A673 (cell line): Measurements from ENCODE around the gene RAD51C. TPM values are rescaled to one million over a fixed set of nuclear protein-coding genes. Genes with fewer than 3 reads are reported as not detected.
A peak's percentile ranks its signal among the peaks of the same experiment; 100 is the strongest.

ENCODE experiments used
- BruUV-seq: library from RNA; stranded (reverse); fragments of 400-500 nt; replicated peaks from 2 replicates; lab custom pipeline; 2021; lab: Mats Ljungman, UMichigan
- CTCF ChIA-PET: fragments of 300-600 bp; sonication (Branson Sonifier 250); formaldehyde crosslinking; loops from one replicate; lab custom pipeline; 2022; ENCODE audit warnings: antibody characterized with exemption; lab: Charles Lee
- POLR2A ChIA-PET: fragments of 300-600 bp; sonication (Branson Sonifier 250); formaldehyde crosslinking; loops from one replicate; lab custom pipeline; 2022; ENCODE audit warnings: antibody characterized with exemption; ENCODE audit not compliant: low non-redundant PET; lab: Charles Lee
- DNase-seq: peaks from one replicate; pipeline ENCODE4 v3.0.0-alpha.2; 2015; ENCODE audit warnings: low spot score
- H3K27ac ChIP-seq: fragments of 200-600 bp; sonication (generic); 2 replicates; pipeline ENCODE4 v1.5.1; 2016; ENCODE audit warnings: mixed run types, low read depth, mild to moderate bottlenecking, mixed read lengths, antibody characterized with exemption, low read length; ENCODE audit not compliant: poor library complexity, severe bottlenecking
- H3K27me3 ChIP-seq: fragments of 200-600 bp; sonication (generic); replicated peaks from 2 replicates; pipeline ENCODE4 v1.6.1; 2017; ENCODE audit warnings: mixed run types, low read depth, mild to moderate bottlenecking, mixed read lengths, antibody characterized with exemption, low read length; ENCODE audit not compliant: insufficient read depth, poor library complexity
- H3K36me3 ChIP-seq: fragments of 200-600 bp; sonication (generic); 2 replicates; pipeline ENCODE4 v1.6.1; 2016; ENCODE audit warnings: mixed run types, mild to moderate bottlenecking, mixed read lengths, antibody characterized with exemption, low read length; ENCODE audit not compliant: insufficient read depth, poor library complexity, severe bottlenecking
- H3K4me1 ChIP-seq: fragments of 200-600 bp; sonication (generic); 2 replicates; pipeline ENCODE4 v1.6.1; 2017; ENCODE audit warnings: mixed run types, mild to moderate bottlenecking, mixed read lengths, antibody characterized with exemption, low read length; ENCODE audit not compliant: insufficient read depth, poor library complexity, severe bottlenecking
- H3K4me3 ChIP-seq: fragments of 200-600 bp; sonication (generic); 2 replicates; pipeline ENCODE4 v1.5.1; 2016; ENCODE audit warnings: low read depth, mixed run types, mild to moderate bottlenecking, mixed read lengths, low read length; ENCODE audit not compliant: poor library complexity, severe bottlenecking
- H3K9me3 ChIP-seq: fragments of 200-600 bp; sonication (generic); 2 replicates; pipeline ENCODE4 v1.6.1; 2016; ENCODE audit warnings: mixed run types, low read depth, mild to moderate bottlenecking, mixed read lengths, antibody characterized with exemption, low read length; ENCODE audit not compliant: poor library complexity, severe bottlenecking
- CTCF ChIP-seq: fragments of 300-800, 200-600 bp; sonication (generic); conservative IDR thresholded peaks from 2 replicates; pipeline ENCODE4 v1.5.1; 2017; ENCODE audit warnings: low read depth, mild to moderate bottlenecking, antibody characterized with exemption, low read length, moderate library complexity, mixed read lengths
- EZH2 ChIP-seq: fragments of 200-600 bp; sonication (generic); IDR thresholded peaks from 2 replicates; pipeline ENCODE4 v1.6.1; 2017; ENCODE audit warnings: borderline replicate concordance, low read depth, mild to moderate bottlenecking, mixed read lengths, antibody characterized with exemption, low read length; ENCODE audit not compliant: poor library complexity, severe bottlenecking
- intact Hi-C: fragments of 100-400 bp; cut with micrococcal nuclease; formaldehyde crosslinking; loops from one replicate; pipeline ENCODE4 v1.10.0; 2022; ENCODE audit not compliant: unreplicated experiment
- total RNA-seq: library from RNA; stranded (reverse); gene quantifications from 2 replicates; pipeline ENCODE4 v1.2.3, GENCODE V29; 2021

RAD51C gene
- total RNA-seq, 1 experiment from 2014 or later = 80.4 TPM

GRCh38 chr17:58706351-58707140, 14.1 kb downstream of the RAD51C start:
- DNase-seq = no peak
- no peaks in the 10 kb centered on the region for H3K9me3 ChIP-seq
- intact Hi-C loops = no loop called here
- ChIA-PET CTCF (no interaction called here), POLR2A (no interaction called here)
- TF ChIP-seq EZH2 (no peak), CTCF (no peak)
- peaks cover 7% of the 10 kb centered on the region for H3K36me3 ChIP-seq
- no peak overlapping the region for H3K27ac ChIP-seq
- no peaks in the 10 kb centered on the region for H3K27me3 ChIP-seq
- H3K4me1 ChIP-seq = no peaks in the 10 kb centered on the region
- H3K4me3 ChIP-seq = no peak overlapping the region
- BruUV-seq = no TSS peak

- Histone ChIP-seq H3K27me3 (no peaks in the 10 kb centered on the region), H3K9me3 (no peaks in the 10 kb centered on the region), H3K4me1 (no peaks in the 10 kb centered on the region), H3K4me3 (no peak overlapping the region), H3K36me3 (peaks cover 11% of the 10 kb centered on the region), H3K27ac (no peak overlapping the region)
- TF ChIP-seq EZH2 (no peak), CTCF (peak; percentile 89)
- peak; percentile 73 for DNase-seq
- CTCF ChIA-PET = interaction anchor here (0.5 to 1.5 kb wide), 5 partner anchors 44 to 413 kb away, joined by 3 to 15 read pairs (median 3); partner anchors contain the start of gene TRIM37
- POLR2A ChIA-PET = interaction anchor here (0.6 to 0.7 kb wide), 3 partner anchors 206 to 1428 kb away, joined by 3 to 13 read pairs (median 3); no protein-coding TSS in a partner anchor
- BruUV-seq = no TSS peak
- intact Hi-C loops = loop anchor here (1.0 to 5.0 kb wide), 2 partner anchors 124 to 294 kb away; no protein-coding TSS in a partner anchor
These were observed 18.6 kb downstream of the RAD51C start for GRCh38 chr17:58710948-58711552.

GRCh38 chr17:58722274-58722673, 29.9 kb downstream of the RAD51C start:
- BruUV-seq = no TSS peak

More at GRCh38 chr17:58722274-58722673, 29.9 kb downstream of the RAD51C start:
- Histone ChIP-seq H3K9me3 (no peaks in the 10 kb centered on the region), H3K4me3 (no peak overlapping the region), H3K4me1 (no peaks in the 10 kb centered on the region), H3K27ac (no peak overlapping the region), H3K27me3 (no peaks in the 10 kb centered on the region), H3K36me3 (no peaks in the 10 kb centered on the region)
- intact Hi-C loops = no loop called here
- TF ChIP-seq CTCF = no peak
- no peak for TF ChIP-seq EZH2
- ChIA-PET CTCF (no interaction called here), POLR2A (no interaction called here)
- no peak for DNase-seq
